ENCODE measurements around the gene AGPS. TPM values are rescaled to one million over a fixed set of nuclear protein-coding genes. Genes with fewer than 3 reads are reported as not detected.
"Not testable (repeated sequence)": the region's sequence is repeated elsewhere in the genome, so short reads cannot be mapped to it uniquely, and the experiment has no call there.

Gene AGPS
- 58.7 and 67.6 TPM in 2 replicates for total RNA-seq (2014; rRNA removed; shearing (Covaris generic))

DNA sequence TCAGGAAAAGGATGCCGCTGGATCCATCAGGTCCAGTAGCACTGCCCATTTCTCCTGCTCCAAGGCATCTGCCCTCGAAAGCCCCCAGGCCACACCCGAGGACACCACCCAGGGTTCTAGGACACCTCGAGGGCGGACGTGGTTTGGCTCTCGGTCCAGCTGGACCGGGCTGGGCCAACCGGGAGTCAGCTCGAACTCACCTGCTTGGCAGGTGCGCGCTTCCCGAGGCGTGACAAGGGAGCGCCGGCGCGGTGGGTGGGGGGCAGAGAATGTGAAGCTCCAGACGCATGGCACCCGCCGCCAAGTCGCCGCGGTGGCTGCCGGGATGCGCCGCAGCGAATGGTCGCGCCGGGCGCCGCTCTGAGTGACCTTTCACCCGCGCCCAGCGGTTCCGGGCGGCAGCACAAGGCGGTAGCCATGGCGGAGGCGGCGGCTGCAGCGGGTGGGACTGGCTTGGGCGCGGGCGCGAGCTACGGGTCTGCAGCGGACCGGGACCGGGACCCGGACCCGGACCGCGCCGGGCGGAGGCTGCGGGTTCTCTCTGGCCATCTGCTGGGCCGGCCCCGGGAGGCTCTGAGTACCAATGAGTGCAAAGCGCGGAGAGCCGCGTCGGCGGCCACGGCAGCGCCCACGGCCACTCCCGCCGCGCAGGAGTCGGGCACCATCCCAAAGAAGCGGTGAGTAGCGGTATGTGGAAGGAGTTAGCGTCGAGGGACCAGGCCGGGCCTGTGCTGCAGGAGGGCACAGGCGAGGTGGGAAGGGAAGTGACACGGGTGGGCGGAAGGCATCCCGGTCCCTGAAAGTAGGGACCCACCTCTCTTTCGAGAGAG, at the start of gene AGPS:
Gene AGPS (plus strand): TSS at position 401 of the 830 bp plus-strand sequence. CDS start 17 bp downstream, at position 418.
- DNase-seq (ENCODE audit: low spot score): peak; percentile 40

DNA sequence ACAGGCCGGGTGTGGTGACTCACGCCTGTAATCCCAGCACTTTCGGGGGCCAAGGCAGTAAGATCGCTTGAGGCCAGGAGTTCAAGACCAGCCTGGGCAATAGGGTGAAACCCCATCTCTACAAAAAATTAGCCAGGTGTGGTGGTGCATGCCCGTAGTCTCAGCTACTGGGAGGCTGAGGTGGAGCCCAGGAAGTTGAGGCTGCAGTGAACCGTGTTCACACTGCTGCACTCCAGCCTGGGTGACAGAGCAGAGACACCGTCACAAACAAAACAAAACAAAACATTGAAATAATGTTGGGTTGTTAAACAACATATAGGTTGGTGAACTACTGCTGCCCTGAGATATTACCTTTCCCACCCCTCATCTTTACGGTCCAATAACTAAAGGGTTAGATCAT, 48.8 kb upstream of the AGPS start:
- no peak for DNase-seq (ENCODE audit: low spot score)

DNA sequence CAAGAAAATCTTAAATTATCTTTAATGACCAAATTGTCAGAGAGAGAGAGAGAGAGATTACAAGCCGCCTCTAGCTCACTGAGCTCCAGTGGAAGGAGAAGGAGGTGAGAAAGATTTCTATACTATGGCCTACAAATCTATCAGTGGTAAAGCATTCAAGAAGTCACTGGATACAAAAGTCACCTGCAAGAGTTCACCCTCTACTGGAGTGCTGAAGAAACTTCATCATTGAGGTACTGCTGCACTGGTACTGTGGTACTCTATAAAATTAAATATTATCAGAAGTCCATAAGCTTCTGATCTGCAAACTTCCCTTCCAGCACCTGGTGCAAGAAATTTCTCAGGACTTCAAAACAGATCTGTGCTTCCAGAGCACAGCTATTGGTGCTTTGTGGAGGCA, 48.3 kb upstream of the AGPS start:
- DNase-seq (ENCODE audit: low spot score): no peak

- DNase-seq (ENCODE audit: low spot score): no peak
Measured at GRCh38 chr2:177346192-177346591, 46.4 kb upstream of the AGPS start.

DNA sequence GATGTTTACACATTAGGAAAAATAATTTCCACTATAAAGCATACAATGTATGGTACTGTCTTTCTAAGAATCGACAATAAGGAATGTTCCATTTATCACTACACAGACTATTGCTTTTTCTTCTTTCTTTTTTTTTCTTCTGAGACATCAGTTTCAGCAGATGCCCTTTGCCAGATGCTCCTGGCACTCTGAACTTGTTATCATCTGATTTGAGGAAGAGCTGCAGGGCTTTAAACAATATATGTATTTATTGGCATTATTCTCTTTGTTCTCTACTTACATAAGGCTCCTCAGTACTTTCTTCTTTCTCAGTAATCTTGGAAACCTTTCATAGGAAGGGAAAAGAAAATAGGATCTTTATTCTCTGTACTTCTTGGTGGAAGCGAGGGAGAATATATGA, 45.0 kb upstream of the AGPS start:
- DNase-seq (ENCODE audit: low spot score): no peak

- DNase-seq (ENCODE audit: low spot score): no peak
Measured at GRCh38 chr2:177348118-177348654, 44.4 kb upstream of the AGPS start.

DNA sequence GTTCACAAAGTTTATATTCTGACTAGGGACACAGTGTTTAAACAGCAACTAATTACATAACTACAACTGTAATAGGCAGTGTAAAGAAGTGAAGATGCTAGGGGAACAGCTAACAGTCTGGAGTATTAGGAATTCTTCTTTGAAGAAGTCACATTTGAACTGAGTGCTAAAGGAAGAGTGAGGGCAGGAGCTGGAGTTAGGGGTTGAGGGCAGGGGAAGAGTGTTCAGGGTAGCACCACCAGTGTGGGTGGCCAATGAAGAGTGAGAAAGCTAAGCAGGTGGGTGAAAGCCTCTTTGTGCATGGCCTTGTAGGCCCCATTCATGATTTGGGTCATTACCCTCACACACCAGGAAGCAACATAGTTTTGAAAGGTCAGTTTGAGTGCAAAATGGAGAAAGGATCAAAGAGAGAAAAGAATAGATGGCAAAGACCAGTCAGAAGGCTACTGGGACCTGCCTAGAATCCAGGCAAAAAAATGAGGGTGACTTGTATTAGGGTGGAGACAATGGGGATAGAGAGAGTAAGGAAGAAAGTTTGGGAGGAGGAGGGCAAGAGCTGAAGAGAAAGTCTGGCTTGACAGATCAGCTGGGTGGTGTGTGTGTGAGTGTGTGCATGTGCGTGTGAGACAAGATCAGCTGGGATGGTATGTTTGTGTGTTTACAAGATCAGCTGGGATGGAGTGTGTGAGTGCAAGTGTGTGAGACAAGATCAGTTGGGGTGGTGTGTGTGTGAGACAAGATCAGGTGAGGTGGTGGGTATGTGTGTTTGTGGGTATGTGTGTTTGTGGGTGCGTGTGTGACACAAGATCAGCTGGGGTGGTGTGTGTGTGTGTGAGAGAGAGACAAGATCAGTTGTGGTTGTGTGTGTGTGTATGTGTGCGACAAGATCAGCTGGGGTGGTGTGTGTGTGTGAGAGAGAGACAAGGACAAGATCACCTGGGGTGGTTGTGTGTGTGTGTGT, 43.6 kb upstream of the AGPS start:
- no peak for DNase-seq (ENCODE audit: low spot score)

DNA sequence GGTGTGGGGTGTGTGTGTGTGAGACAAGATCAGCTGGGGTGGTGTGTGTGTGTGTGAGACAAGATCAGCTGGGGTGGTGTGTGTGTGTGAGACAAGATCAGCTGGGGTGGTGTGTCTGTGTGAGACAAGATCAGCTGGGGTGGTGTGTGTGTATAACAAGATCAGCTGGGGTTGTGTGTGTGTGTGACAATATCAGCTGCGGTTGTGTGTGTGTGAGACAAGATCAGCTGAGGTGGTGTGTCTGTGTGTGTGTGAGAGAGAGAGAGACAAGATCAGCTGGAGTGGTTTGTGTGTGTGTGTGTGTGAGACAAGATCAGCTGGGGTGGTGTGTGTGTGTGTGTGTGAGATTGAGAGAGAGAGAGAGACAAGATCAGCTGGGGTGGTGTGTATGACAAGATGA, 41.9 kb upstream of the AGPS start:
- not testable (repeated sequence) for DNase-seq (ENCODE audit: low spot score)

DNA sequence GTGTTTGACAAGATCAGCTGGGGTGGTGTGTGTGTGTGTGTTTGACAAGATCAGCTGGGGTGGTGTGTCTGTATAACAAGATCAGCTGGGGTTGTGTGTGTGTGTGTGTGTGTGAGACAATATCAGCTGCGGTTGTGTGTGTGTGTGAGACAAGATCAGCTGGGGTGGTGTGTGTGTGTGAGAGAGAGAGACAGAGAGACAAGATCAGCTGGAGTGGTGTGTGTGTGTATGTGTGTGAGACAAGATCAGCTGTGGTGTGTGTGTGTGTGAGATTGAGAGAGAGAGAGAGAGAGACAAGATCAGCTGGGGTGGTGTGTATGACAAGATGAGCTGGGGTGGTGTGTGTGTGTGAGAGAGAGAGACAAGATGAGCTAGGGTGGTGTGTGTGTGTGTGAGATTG, 41.5 kb upstream of the AGPS start:
- not testable (repeated sequence) for DNase-seq (ENCODE audit: low spot score)

DNA sequence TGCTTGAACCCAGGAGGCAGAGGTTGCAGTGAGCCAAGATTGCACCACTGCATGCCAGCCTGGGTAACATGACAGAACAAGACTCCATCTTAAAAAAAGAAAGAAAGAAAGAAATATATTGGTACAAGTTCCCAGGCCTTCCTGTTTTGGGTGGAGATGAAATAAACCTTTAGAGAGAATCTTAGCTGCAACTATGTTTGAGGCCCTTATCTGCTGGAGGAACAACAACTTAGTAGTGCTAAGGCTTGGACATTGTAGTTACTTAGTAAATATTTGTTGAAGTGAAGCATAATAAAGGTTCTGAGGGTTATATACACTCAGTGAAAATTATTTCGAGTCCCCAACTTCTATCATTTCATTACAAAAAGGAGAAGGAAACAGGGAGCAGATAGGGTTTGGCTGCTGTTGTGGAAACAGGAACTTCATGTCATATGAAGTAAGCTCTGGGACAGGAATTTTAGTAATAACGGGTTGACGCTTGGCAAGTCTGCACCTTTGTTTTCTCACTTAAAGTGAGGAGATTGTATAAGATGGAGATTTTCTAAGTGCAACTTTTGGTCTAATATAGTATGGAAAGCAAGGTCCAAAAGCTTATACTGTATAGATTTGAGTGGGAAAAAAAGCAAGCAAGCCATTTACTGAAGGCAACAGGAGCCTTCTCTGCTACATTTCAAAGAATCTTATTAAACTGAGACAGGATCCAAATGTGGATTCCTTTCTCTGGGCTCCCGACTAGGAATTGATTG, 40.0 kb upstream of the AGPS start:
- DNase-seq (ENCODE audit: low spot score): no peak

DNA sequence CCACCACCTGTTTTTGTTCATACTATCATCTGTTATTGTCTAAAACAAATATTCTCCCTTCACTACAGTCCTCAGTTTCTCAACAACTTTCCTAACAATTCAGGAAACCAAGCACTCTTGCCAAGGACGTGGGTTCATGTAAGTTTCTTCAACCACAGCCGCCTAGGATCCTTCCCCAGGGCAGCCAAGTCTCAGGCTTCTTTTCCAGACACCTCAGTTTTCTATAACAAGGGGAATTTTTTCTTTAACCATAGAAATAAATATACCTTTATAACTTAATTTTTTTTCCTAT, 39.4 kb upstream of the AGPS start:
- no peak for DNase-seq (ENCODE audit: low spot score)

GRCh38 chr2:177354541-177354940, 38.0 kb upstream of the AGPS start:
- not testable (repeated sequence) for DNase-seq (ENCODE audit: low spot score)

DNA sequence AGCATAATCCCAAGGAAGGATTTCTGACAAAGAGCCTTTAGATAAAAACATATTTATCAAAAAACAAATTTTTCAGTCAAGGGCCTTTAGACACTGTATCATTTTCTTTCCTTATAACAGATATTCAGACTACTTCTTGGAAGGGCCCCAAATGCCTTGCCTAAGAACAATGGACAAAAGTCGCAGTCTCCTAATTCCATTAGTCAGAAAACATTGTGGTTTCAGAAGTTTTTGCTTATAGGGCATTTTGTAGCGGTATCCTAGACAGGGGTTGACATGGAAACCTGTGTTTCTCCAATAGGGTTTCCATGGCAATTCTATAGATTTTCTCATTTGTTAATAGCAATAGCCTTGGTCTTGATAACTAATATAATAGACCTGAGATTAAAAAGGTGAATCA, 36.7 kb upstream of the AGPS start:
- peak; percentile 7 for DNase-seq (ENCODE audit: low spot score)

GRCh38 chr2:177359836-177360595, 32.6 kb upstream of the AGPS start:
- no peak for DNase-seq (ENCODE audit: low spot score)

- DNase-seq (ENCODE audit: low spot score): no peak
Measured at GRCh38 chr2:177362499-177362898, 30.1 kb upstream of the AGPS start.

- DNase-seq (ENCODE audit: low spot score): no peak
Measured at GRCh38 chr2:177363332-177363731, 29.2 kb upstream of the AGPS start.

DNA sequence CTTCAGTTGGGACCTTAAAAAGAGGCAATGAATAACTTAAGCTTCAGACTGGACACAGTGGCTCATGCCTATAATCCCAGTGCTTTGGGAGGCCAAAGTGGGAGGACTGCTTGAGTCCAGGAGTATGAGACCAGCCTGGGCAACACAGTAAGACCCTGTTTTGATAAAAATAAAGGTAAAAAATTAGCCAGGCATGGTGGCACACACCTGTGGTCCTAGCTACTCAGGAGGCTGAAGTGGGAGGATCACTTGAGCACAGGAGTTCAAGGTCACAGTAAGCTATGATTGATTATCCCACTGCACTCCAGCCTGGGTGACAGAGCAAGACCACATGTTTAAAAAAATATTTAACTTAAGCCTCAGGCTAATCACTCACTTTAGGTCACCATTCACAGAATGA, 26.8 kb upstream of the AGPS start:
- DNase-seq (ENCODE audit: low spot score): not testable (repeated sequence)

- DNase-seq (ENCODE audit: low spot score): not testable (repeated sequence)
Measured at GRCh38 chr2:177368023-177368422, 24.6 kb upstream of the AGPS start.

DNA sequence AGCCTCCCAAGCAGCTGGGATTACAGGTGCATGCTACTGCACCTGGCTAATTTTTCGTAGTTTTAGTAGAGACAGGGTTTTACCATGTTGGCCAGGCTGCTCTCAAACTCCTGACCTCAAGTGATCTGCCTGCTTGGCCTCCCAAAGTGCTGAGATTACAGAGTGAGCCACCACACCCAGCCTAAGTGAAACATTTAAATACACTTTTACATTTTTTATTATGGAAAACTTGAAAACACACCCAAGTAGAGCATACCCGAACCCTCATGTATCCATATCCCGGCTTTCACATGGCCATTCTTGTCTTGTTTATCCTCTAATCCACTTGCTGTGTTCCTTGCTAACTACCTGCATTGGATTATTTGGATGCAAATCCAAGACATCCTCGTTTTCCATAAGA, 13.2 kb upstream of the AGPS start:
- DNase-seq (ENCODE audit: low spot score): no peak

DNA sequence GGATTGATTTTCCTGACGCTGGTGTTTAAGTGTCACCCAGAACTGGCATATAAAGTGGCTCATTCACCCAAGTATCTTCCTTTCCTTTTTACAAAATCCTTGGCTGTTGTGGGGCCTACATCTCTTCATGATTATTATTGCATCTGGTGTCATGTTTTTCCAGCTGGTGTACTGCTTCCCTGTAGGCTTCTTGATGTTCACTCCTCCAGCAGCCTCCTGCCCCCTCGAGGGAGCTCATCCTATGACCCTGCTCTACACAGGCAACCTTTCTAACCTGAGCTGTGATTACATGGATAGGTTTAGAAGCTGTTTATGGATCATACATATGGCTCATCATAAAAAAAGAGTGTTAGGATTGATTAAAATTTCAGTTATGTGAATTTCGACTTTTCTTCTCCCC, 12.4 kb upstream of the AGPS start:
- DNase-seq (ENCODE audit: low spot score): no peak

GRCh38 chr2:177383935-177384334, 8.6 kb upstream of the AGPS start:
- no peak for DNase-seq (ENCODE audit: low spot score)

All from A172 (cell line).